ENCODE results near the gene TMX4.

TMX4 gene

DNA sequence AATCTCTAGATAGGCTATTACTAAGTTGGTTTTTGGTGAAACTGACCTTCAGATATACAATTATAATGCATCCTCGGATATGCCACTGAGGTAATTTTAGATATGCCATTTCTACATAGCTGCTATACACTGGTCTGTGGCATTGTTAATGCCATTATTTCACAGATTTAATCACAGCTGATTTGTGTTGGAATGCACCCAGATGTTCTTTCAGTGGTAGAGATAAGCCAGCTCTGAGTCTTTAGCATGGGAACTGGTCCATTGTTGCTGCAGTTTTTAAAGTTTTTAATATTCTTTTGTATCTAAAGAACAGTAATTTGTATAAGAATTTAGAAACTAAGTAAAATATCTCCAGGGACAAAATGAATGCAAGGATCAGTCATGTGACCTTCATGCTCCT, 6.8 kb downstream of the TMX4 start:
- no peak for DNase-seq

DNA sequence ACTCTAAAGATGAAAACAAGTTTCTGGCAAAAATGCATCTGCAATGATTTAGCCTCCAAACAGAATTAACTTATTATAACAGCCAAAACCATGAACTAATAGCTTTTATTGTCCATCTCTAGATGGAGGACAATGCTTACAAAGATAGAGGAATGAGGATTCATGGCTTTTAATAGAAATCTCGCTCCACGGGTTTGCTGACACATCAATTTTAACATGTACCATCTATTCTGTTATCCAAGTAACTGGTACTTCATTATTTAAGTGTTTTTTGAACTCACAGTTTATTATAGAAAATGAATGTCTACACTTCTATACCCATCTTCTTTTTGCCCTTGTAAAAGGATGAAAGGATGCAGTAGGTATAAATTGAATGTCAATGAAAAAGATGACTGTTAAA, 10.8 kb downstream of the TMX4 start:
- no peak for DNase-seq

DNA sequence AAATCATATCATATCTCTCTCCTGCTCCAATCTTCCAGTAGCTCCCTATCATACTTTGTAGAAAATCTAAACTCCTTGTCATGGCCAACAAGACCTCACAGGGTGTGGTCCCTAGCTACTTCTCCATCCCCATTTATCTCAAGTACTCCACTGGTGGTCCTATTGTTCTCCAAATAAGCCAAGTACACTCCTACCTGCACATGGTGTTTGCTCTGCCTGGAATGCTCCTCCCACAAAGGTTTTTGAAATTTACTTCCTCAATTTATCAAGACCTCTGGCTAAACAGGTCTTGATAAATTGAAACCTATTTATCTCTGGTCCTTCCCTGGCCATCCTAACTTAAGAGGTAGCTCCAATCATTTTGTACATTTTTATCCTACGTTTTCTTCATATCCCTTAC, 12.1 kb downstream of the TMX4 start:
- no peak for DNase-seq

- no peak for DNase-seq
Observed at GRCh38 chr20:8005575-8006366, 13.8 kb downstream of the TMX4 start.

- no peak for DNase-seq
Observed at GRCh38 chr20:8005033-8005432, 14.5 kb downstream of the TMX4 start.

DNA sequence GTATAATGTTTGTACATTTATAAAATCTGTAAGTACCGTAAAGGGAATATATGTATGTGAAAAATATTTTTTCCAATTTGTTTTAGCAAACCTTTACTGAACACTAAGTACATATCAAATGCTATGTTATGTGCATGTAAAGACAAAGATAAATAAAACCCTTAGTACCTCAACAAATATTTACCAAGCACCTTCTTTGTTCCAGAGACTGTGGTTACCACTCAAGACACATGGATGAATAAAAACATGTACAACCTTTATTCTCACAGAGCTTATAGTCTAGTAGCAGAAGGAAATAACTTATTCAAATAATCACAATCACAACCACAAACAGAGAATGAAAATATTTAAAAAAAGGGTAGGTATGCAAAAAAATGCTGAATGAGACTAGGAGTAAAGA, 17.5 kb downstream of the TMX4 start:
- DNase-seq, result no peak

GRCh38 chr20:8000796-8001195, 18.8 kb downstream of the TMX4 start:
- DNase-seq, result no peak

DNA sequence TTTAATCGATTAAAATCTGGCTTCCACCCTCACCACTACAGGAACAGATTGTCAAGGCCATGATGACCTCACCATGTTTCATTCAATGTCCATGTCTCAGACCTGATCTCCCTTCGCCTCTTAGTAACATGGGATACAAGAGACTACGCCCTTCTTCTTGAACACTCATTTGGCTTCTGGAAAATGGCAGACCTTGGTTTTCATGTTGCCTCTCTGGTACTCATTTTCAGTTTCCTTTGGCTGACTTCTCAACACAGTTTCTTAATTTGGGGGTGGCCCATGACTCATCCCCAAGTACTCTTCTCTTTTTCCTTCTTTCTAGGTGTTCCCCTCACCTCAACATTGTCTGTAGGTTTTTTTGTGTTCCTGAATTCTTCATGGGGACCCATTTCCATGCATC, 22.7 kb downstream of the TMX4 start:
- DNase-seq, result no peak

GRCh38 chr20:7994809-7995208, 24.8 kb downstream of the TMX4 start:
- no peak for DNase-seq

GRCh38 chr20:7993703-7994102, 25.9 kb downstream of the TMX4 start:
- no peak for DNase-seq

DNA sequence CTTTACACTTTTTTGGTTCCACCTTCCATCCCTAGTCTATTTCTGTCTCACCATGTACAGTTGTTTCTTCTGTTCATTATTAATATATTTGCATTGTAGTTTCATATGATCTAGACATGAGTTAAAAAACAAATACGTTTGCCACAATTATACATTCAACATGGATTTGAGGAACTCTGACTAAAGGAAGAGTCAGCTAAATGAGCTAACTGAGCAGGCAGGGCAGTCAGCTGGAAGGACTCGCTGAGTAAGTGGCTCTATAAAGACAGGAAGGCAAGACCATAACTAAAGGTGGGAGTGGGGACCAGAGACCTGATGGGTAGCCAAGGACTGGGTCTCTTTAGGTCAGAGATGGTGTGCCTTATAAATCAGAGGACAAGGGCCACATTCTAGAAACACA, 26.3 kb downstream of the TMX4 start:
- no peak for DNase-seq

DNA sequence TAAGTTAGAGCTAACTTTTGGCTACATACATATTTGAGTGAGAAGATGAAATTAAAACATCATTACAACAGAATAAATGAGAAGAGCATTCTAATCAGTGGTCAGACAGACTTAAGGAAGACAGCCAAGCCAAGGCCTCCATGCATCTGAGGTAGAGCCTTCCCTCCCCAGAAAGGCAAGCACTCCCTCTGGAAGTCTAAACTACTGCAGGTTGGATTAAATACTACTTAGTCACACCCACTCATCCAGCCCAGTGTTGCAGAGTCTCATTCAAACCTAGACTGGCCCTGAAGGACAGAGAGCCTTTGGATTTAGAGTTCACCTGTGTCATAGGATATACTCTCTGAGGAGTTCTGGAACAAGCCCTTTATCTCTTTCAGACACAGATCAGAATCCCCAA, 29.2 kb downstream of the TMX4 start:
- no peak for DNase-seq

- DNase-seq, result peak; percentile 37
Observed at GRCh38 chr20:7989379-7989778, 30.2 kb downstream of the TMX4 start.

GRCh38 chr20:7985916-7986315, 33.6 kb downstream of the TMX4 start:
- DNase-seq, result no peak

GRCh38 chr20:7984192-7984591, 35.4 kb downstream of the TMX4 start:
- DNase-seq, result no peak

DNA sequence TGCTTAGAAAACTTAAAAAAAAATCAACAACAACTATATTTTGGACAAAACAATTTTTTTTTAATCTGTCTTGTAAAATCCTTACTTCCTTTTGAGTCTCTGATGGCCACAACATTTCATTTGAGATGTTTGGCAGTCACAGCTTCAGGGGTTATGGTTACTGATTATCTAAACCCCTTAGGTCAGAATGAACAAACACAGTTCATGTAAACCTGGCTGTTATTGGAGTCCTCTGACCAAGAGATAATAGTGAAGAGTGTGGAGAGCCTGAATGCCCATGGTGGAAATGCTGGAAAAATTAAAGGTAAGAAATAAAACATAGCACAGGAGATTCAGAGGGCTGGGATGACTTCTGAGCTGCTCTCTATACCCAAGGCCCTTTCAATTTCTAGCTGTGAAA, 38.2 kb downstream of the TMX4 start:
- DNase-seq, result no peak

DNA sequence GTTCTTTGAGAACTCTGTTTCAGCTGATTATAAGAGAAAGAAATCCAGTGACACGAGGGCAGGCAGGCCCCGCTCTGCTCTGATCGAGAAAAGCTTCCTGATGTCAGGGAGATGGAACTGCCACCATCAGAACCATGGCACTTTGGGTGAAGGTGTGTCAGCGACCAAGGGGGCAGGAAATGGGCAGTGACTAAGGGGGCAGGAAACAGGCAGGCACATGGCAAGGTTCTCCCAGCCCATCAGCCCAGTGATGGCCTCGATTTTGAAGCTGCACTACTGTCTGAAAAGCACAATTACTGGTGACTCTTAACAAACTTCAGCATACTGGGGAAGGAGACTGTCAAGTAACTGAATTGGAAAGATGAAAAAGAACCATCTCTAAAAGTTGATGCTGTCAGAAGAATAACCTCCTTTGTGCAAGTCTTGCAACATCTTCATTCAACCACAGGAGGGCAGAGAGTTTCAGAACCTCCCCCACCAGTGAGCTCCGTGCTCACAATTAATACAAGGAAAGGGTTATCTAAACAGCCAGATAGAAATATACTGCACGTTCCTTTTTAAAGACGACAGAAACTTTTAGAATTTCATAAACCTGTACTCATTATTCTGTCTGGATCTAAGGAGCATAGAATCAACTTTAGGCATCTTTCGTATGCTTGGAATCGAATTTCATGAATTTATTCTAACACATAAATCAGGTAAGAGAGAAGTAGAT, 39.1 kb downstream of the TMX4 start:
- DNase-seq, result peak; percentile 5

DNA sequence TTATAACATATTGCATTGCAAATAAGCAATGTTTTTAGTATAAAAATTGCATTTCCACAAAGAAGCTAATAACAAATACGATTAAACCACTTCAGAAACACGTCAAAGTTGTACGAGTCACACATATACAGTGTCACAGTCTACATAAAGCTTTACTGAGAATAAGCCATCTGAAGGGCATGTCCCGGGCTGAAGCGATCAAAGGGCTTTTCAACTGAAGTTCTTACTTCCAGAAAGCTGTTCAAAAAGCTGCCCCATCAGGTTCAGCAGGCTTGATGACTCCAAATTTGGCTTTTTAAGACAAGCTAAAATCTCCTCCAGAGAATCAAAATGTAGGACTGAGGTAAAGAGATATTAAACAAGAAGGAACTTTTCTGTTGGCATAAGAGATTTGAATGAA, 41.9 kb downstream of the TMX4 start:
- no peak for DNase-seq

GRCh38 chr20:7975851-7976414, 43.6 kb downstream of the TMX4 start:
- no peak for DNase-seq

DNA sequence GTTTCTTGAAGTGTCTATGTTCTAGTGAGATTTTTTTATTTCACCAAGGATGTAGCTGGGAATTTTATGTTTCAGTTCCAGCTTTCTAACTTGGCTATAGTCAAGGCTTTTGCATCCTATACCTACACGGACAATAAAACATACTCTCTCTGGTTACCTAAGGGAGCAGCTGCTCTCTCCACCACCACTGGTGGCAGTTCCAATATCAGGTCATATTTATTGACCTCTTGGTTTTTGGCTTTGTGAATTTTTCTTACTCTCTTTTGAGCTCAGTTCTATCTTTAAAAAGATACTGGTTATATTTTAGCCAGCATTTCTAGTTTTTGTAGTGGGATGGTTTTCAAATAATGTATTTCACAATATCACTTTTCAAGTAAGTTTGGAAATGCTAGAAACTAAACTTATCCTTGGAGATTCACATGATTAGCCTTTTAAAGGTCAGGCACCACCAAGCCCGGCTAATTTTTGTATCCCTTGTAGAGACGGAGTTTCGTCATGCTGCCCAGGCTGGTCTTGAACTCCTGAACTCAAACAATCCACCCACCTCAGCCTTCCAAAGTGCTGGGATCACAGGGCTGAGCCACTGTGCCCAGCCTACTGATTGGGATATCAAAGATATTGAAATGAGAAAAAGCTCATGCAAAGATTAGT, 44.7 kb downstream of the TMX4 start:
- DNase-seq, result no peak

- no peak for DNase-seq
Observed at GRCh38 chr20:7971536-7972280, 47.9 kb downstream of the TMX4 start.

- no peak for DNase-seq
Observed at GRCh38 chr20:7967199-7967844, 52.2 kb downstream of the TMX4 start.

- DNase-seq, result peak; percentile 70
Observed at GRCh38 chr20:7966176-7966575, 53.4 kb downstream of the TMX4 start.

Data from NCI-H1105 treated with DMSO at 0.1 percent for 48 hours (cell line).